WTC11 (cell line): Measurements from ENCODE around the gene NDUFAF2. TPM values are rescaled to one million over a fixed set of nuclear protein-coding genes. Genes with fewer than 3 reads are reported as not detected.

Experiments used
- ATAC-seq: fragments of 200-7000 bp; cut with Tn5 transposase; 2 replicates; pipeline ENCODE4 v1.10.0; 2021; ENCODE audit warnings: mild to moderate bottlenecking, moderate library complexity
- CTCF ChIA-PET: fragments of 300-600 bp; sonication (Branson Sonifier 250); formaldehyde crosslinking; loops from one replicate; lab custom pipeline; 2021; ENCODE audit warnings: antibody characterized with exemption; lab: Charles Lee
- POLR2A ChIA-PET: fragments of 350-600 bp; sonication (Branson Sonifier 250); formaldehyde crosslinking; loops from one replicate; lab custom pipeline; 2021; ENCODE audit warnings: antibody characterized with exemption; lab: Charles Lee
- DNase-seq: peaks from one replicate; pipeline ENCODE4 v3.0.0; 2021; ENCODE audit warnings: low spot score
- H3K27ac Mint-ChIP-seq: 2 replicates; pipeline ENCODE4 v1.8.0; 2021; ENCODE audit warnings: mixed read lengths
- H3K27me3 Mint-ChIP-seq: 2 replicates; pipeline ENCODE4 v1.8.0; 2021; ENCODE audit warnings: low read depth, mild to moderate bottlenecking, moderate library complexity, mixed read lengths
- H3K36me3 Mint-ChIP-seq: 2 replicates; pipeline ENCODE4 v1.8.0; 2021; ENCODE audit warnings: mixed read lengths
- H3K4me1 Mint-ChIP-seq: 2 replicates; pipeline ENCODE4 v1.8.0; 2022; ENCODE audit warnings: mixed read lengths
- H3K4me3 Mint-ChIP-seq: 2 replicates; pipeline ENCODE4 v1.8.0; 2021; ENCODE audit warnings: mild to moderate bottlenecking, moderate library complexity, mixed read lengths
- H3K9me3 Mint-ChIP-seq: 2 replicates; pipeline ENCODE4 v1.8.0; 2021; ENCODE audit warnings: mixed read lengths
- AFF4 ChIP-seq: sonication (generic); formaldehyde crosslinking; IDR thresholded peaks from 2 replicates; pipeline ENCODE4 v1.8.1; 2023; ENCODE audit warnings: mild to moderate bottlenecking, missing genetic modification reagents, borderline replicate concordance
- ATF1 ChIP-seq: sonication (generic); formaldehyde crosslinking; IDR thresholded peaks from 2 replicates; pipeline ENCODE4 v1.8.1; 2023; ENCODE audit warnings: mild to moderate bottlenecking, moderate library complexity, missing genetic modification reagents
- CBFB ChIP-seq: sonication (generic); formaldehyde crosslinking; IDR thresholded peaks from 2 replicates; pipeline ENCODE4 v1.8.1; 2022; ENCODE audit warnings: mild to moderate bottlenecking, low read depth, missing genetic modification reagents
- E2F1 ChIP-seq: sonication (generic); formaldehyde crosslinking; IDR thresholded peaks from 2 replicates; pipeline ENCODE4 v1.8.0; 2022; ENCODE audit warnings: mild to moderate bottlenecking, missing genetic modification reagents
- EMX1 ChIP-seq: fragments of 250-450 bp; sonication (Bioruptor Pico); IDR thresholded peaks from 2 replicates; pipeline ENCODE4 v1.8.0; 2021; ENCODE audit warnings: mild to moderate bottlenecking
- GABPB1 ChIP-seq: sonication (generic); formaldehyde crosslinking; IDR thresholded peaks from 2 replicates; pipeline ENCODE4 v1.8.1; 2023; ENCODE audit warnings: mild to moderate bottlenecking, missing genetic modification reagents
- HMGXB4 ChIP-seq: sonication (generic); formaldehyde crosslinking; IDR thresholded peaks from 2 replicates; pipeline ENCODE4 v1.8.1; 2023; ENCODE audit warnings: mild to moderate bottlenecking, moderate library complexity, missing genetic modification reagents
- IRF1 ChIP-seq: sonication (generic); formaldehyde crosslinking; IDR thresholded peaks from 2 replicates; pipeline ENCODE4 v1.8.0; 2023; ENCODE audit warnings: missing genetic modification reagents
- JUN ChIP-seq: sonication (generic); formaldehyde crosslinking; IDR thresholded peaks from 2 replicates; pipeline ENCODE4 v1.8.0; 2023; ENCODE audit warnings: mild to moderate bottlenecking, missing genetic modification reagents
- MAX ChIP-seq: sonication (generic); formaldehyde crosslinking; IDR thresholded peaks from 2 replicates; pipeline ENCODE4 v1.8.0; 2022; ENCODE audit warnings: mild to moderate bottlenecking, missing genetic modification reagents
- MLX ChIP-seq: sonication (generic); formaldehyde crosslinking; IDR thresholded peaks from 2 replicates; pipeline ENCODE4 v1.8.1; 2023; ENCODE audit warnings: mild to moderate bottlenecking, missing genetic modification reagents, moderate library complexity
- NFATC4 ChIP-seq: fragments of 250-450 bp; sonication (Bioruptor Pico); IDR thresholded peaks from 2 replicates; pipeline ENCODE4 v1.9.0; 2021; ENCODE audit warnings: mild to moderate bottlenecking
- NR2C2 ChIP-seq: sonication (generic); formaldehyde crosslinking; IDR thresholded peaks from 2 replicates; pipeline ENCODE4 v1.8.0; 2022; ENCODE audit warnings: mild to moderate bottlenecking, missing genetic modification reagents
- OVOL2 ChIP-seq: fragments of 250-450 bp; sonication (Bioruptor Pico); IDR thresholded peaks from 2 replicates; pipeline ENCODE4 v1.9.0; 2021; ENCODE audit warnings: mild to moderate bottlenecking, borderline replicate concordance
- SMAD4 ChIP-seq: sonication (generic); formaldehyde crosslinking; IDR thresholded peaks from 2 replicates; pipeline ENCODE4 v1.8.0; 2022; ENCODE audit warnings: mild to moderate bottlenecking, missing genetic modification reagents
- TEAD4 ChIP-seq: sonication (generic); formaldehyde crosslinking; IDR thresholded peaks from 2 replicates; pipeline ENCODE4 v1.8.0; 2022; ENCODE audit warnings: mild to moderate bottlenecking, missing genetic modification reagents
- TP53 ChIP-seq: sonication (generic); formaldehyde crosslinking; IDR thresholded peaks from 2 replicates; pipeline ENCODE4 v1.8.1; 2023; ENCODE audit warnings: mild to moderate bottlenecking, missing genetic modification reagents
- USF1 ChIP-seq: sonication (generic); formaldehyde crosslinking; IDR thresholded peaks from 2 replicates; pipeline ENCODE4 v1.8.0; 2022; ENCODE audit warnings: mild to moderate bottlenecking, missing genetic modification reagents
- ZBTB21 ChIP-seq: sonication (generic); formaldehyde crosslinking; IDR thresholded peaks from 2 replicates; pipeline ENCODE4 v1.8.1; 2023; ENCODE audit warnings: mild to moderate bottlenecking, missing genetic modification reagents, borderline replicate concordance
- ZBTB43 ChIP-seq: sonication (generic); formaldehyde crosslinking; IDR thresholded peaks from 2 replicates; pipeline ENCODE4 v1.8.1; 2023; ENCODE audit warnings: mild to moderate bottlenecking, missing genetic modification reagents
- ZMAT4 ChIP-seq: fragments of 250-450 bp; sonication (Bioruptor Pico); IDR thresholded peaks from 2 replicates; pipeline ENCODE4 v1.9.0; 2021; ENCODE audit warnings: mild to moderate bottlenecking
- ZNF396 ChIP-seq: fragments of 250-450 bp; sonication (Bioruptor Pico); IDR thresholded peaks from 2 replicates; pipeline ENCODE4 v1.8.0; 2021; ENCODE audit warnings: mild to moderate bottlenecking, moderate library complexity, borderline replicate concordance
- ZNF423 ChIP-seq: fragments of 250-450 bp; sonication (Bioruptor Pico); IDR thresholded peaks from 2 replicates; pipeline ENCODE4 v2.1.2; 2022; ENCODE audit warnings: mild to moderate bottlenecking, moderate library complexity
- ZNF512 ChIP-seq: sonication (generic); formaldehyde crosslinking; IDR thresholded peaks from 2 replicates; pipeline ENCODE4 v1.8.1; 2022; ENCODE audit warnings: missing genetic modification reagents, borderline replicate concordance
- total RNA-seq: library from RNA; stranded (reverse); gene quantifications from 3 replicates; pipeline ENCODE4 v1.2.3, GENCODE V29; 2021

Gene NDUFAF2
- total RNA-seq, 1 experiment from 2014 or later, result 42.0 TPM

- ATAC-seq (no peak), DNase-seq (no peak)
- H3K27me3 Mint-ChIP-seq, result no peaks in the 10 kb centered on the region
- H3K36me3 Mint-ChIP-seq, result no peaks in the 10 kb centered on the region
- no peak overlapping the region for H3K27ac Mint-ChIP-seq
- peaks cover 6% of the 10 kb centered on the region for H3K9me3 Mint-ChIP-seq
- CTCF ChIA-PET, result no interaction called here
- peaks cover 5% of the 10 kb centered on the region for H3K4me1 Mint-ChIP-seq
- TF ChIP-seq ZMAT4 (CRISPR knock-in tag) (no peak), CBFB (no peak), SMAD4 (CRISPR knock-in tag) (no peak), MAX (CRISPR knock-in tag) (no peak), ATF1 (CRISPR knock-in tag) (no peak), ZNF423 (CRISPR knock-in tag) (no peak), NR2C2 (CRISPR knock-in tag) (no peak), TEAD4 (CRISPR knock-in tag) (no peak), ZBTB43 (CRISPR knock-in tag) (no peak), JUN (CRISPR knock-in tag) (no peak), OVOL2 (no peak), TP53 (no peak), USF1 (CRISPR knock-in tag) (no peak)
- no peak overlapping the region for H3K4me3 Mint-ChIP-seq
- POLR2A ChIA-PET, result no interaction called here
Measured at GRCh38 chr5:61029456-61030162, 84.6 kb downstream of the NDUFAF2 start.

- no peak for ATAC-seq
- H3K36me3 Mint-ChIP-seq, result no peaks in the 10 kb centered on the region
- TF ChIP-seq HMGXB4 (CRISPR knock-in tag) (no peak), ZNF396 (CRISPR knock-in tag) (no peak), EMX1 (CRISPR knock-in tag) (no peak), ZBTB21 (no peak), E2F1 (no peak), NFATC4 (CRISPR knock-in tag) (no peak), IRF1 (CRISPR knock-in tag) (no peak), AFF4 (CRISPR knock-in tag) (no peak), GABPB1 (CRISPR knock-in tag) (no peak), ZNF512 (CRISPR knock-in tag) (no peak), TP53 (no peak), MLX (CRISPR knock-in tag) (no peak)
Measured at GRCh38 chr5:61030163-61030482, 85.1 kb downstream of the NDUFAF2 start.

More at GRCh38 chr5:61030163-61030482, 85.1 kb downstream of the NDUFAF2 start:
- no peak overlapping the region for H3K4me3 Mint-ChIP-seq
- no peak overlapping the region for H3K27ac Mint-ChIP-seq
- H3K4me1 Mint-ChIP-seq, result peaks cover 5% of the 10 kb centered on the region
- ChIA-PET POLR2A (no interaction called here), CTCF (no interaction called here)
- no peak for DNase-seq
- no peaks in the 10 kb centered on the region for H3K27me3 Mint-ChIP-seq
- H3K9me3 Mint-ChIP-seq, result peaks cover 6% of the 10 kb centered on the region
